Umbilical cord (tissue), 2 donors: Measurements from ENCODE around the gene BTBD18. TPM values are rescaled to one million over a fixed set of nuclear protein-coding genes. Genes with fewer than 3 reads are reported as not detected.
A peak's percentile ranks its signal among the peaks of the same experiment; 100 is the strongest.

Experiments
- DNase-seq: peaks from one replicate; pipeline ENCODE4 v3.0.0-alpha.2; 2015; ENCODE audit warnings: low spot score
- total RNA-seq: library from RNA; depleted of rRNA; stranded (reverse); fragments of >200 nt; gene quantifications from one replicate; pipeline ENCODE4 v1.2.3, GENCODE V29; 2014; ENCODE audit warnings: low replicate concordance; ENCODE audit not compliant: insufficient read depth

Gene BTBD18
- total RNA-seq, 1 donor from 2014 or later, result 3.1 TPM

- DNase-seq, result peak; percentile 29
Observed at GRCh38 chr11:57776031-57776521, 24.5 kb upstream of the BTBD18 start.

DNA sequence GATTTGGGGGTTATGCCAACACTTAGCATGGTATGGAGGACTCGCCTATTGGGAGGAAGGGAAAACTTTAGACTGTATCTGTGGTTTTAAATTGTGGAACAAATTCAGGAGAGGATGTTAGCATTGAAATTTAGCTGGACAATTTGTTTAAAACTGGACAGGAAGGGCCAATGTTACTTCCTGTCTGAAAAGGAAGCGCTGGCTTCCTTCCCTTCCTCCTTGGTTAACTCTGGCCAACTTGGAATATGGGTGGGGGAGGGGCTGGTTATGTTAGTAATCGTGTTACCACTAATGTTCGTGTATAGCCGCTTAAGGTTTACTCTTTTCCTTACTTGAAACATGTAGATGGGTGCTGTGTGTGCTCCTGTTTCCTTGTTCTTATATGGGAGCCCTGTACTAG, 23.9 kb upstream of the BTBD18 start:
- DNase-seq, result peak; percentile 27

GRCh38 chr11:57773026-57773598, 21.5 kb upstream of the BTBD18 start:
- no peak for DNase-seq

DNA sequence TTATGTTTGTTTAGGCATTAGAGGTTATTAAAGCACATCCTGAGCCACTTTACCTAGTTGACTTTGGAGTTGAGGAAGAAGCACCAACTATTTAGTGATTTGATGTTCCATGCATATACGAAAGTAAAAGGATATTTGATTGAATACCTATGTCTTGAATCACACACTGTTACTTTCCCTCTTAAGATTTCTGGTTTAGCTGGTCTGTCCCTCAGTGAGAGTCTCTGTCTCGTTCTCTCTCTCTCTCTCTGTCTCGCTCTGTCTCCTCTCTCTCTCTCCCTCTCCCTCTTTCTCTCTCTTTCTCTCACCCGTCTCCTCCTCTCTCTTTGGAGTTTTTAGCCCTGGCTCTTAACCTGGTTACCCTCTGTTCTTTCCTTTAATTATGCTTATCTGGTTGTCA, 20.9 kb upstream of the BTBD18 start:
- DNase-seq, result no peak

DNA sequence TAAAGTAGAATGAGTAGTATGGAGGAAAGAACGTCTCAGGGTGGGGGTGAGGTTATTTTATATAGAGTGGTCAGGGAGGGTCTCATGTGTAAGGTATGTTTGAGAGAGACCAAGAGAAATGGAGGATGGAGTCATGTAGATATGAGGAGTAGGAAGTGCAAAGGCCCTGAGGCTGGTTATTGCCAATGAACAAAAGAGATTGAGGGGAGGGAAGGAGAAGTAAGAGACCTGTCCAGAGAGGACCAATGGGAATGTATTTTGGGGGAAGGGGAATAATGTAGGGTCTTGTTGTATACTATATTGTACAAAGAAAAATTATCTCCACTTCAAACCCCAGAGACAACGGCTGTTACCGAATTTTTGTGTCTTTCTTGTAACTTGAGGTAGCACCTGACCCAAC, 19.7 kb upstream of the BTBD18 start:
- DNase-seq, result no peak

GRCh38 chr11:57770793-57771192, 19.2 kb upstream of the BTBD18 start:
- DNase-seq, result no peak

DNA sequence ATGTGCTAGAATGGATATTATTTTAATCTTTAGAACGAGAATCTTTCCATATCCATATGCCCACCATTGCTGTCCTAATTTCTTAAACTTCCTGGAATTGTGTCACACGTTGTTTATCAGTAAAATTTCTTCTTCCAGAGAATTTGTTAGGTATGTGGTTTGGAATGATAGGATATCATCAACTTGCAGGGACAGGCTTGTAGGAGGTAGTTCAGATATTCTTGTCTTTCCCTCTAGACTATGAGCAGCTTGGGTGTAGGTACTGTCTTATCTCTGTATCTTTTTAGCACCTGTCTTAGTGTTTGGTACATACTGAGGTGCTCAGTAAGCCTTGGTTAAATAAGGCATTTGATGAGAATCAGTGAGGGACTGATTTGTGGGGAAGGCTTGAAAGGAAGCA, 13.4 kb upstream of the BTBD18 start:
- DNase-seq, result no peak

DNA sequence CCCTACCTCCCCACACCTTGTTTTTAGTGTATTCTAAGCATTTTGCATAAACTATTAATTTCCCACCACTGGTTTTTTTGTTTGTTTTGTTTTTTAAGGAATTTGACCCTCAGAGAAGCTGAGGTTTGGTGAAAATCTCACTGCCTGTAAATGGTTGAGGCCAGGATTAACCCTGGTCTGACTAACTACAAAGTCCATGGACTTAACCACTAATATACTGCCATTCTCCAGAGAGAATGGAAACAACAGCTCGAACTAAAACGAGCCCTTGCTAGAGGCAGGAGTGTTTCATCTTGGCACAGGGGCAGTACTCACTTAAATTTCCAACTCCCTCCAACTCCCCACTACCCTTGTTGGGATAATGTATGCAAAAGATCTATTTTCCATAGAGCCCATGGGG, 12.9 kb upstream of the BTBD18 start:
- no peak for DNase-seq

DNA sequence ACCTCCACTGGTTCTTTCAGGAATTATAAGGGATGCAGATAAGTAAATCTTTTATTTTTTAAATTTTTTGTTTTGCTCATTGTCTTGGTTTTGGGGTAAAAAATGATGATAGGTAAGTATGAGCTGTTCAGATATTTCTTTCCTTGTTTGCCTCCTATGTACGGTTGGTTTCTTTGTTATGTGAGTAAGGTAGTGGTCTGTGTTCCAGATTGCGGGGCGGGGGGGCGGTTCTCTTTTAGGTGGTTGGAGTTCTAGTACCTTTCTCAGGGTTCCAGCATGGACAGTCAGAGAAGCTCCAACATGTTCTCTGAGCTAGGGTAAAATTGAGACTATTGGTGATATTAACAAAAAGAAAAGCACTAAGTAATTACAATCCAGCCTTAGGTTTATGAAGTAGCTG, 12.4 kb upstream of the BTBD18 start:
- DNase-seq, result no peak

GRCh38 chr11:57763568-57763967, 11.9 kb upstream of the BTBD18 start:
- DNase-seq, result peak; percentile 70

DNA sequence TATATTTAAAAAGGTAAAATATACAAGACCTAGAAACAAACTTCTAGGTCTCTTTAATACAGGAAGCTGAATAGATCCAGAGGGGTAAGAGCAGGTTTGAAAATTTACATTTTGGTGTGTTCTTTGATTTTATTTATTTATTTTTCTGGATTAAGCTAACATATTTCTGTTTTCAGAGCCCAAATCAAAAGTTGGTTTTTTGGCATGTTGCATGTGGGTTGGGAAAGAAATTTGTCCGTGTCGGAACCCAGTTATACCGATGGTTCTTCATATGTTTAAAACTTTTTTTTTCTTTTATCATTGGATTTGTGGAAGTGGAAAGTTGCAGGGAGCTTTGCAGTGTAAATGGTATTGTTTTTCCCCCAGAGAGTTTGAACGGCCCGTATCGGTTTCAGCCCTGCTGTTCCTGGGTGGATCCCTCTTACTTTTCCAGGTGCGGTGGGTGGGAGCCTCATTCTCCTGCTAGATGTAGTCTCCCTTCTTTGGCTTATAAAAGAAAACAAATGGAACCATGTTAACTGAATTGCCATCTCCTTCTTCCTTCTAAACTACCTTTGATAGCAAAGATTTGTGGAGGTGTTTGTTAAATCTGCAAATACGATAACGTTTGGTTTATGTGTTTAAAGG, 10.7 kb upstream of the BTBD18 start:
- DNase-seq, result peak; percentile 27

DNA sequence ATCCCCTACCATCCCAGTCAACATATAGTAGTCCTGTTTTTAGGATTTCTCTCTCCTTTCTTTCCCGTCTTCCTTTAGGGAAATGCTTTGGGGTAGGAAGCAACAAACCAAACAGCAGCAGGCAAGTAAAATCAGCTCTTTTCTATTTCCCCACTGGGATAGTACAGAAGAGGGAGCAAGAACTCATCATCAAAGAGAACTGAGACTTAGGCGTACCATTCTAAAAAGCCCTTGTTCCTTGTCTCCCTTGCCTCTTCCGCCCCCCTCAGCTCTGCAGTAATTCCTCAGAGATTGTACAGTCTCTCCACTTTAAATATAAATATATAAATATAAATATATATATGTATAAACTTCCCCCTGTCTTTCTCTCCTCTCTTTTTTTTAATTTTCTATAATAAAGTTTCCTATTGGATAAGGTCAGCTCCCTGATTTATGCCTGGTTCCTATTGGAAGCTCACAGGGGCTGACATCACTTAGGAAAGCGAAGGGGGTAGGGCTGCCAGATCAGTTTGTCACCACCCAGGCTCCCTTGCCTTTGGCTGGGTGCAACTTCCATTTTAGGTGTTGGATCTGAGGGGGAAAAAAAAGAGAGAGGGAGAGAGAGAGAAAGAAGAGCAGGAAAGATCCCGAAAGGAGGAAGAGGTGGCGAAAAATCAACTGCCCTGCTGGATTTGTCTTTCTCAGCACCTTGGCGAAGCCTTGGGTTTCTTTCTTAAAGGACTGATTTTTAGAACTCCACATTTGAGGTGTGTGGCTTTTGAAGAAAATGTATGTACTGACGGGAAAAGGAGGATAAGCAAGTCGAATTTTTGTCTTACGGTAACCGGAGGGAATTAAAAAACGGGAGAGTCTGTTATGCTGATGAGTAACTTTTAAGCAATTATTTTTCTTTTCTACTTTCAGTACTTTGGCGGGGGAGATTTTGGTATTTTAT, 9.9 kb upstream of the BTBD18 start, which contains the start of gene CTNND1:
CTNND1 (plus strand) TSS at position 502 of the 934 bp plus-strand sequence. CDS start 29,677 bp downstream, outside the sequence.
- DNase-seq, result peak; percentile 99

- DNase-seq, result no peak
Observed at GRCh38 chr11:57758174-57758573, 6.6 kb upstream of the BTBD18 start.

DNA sequence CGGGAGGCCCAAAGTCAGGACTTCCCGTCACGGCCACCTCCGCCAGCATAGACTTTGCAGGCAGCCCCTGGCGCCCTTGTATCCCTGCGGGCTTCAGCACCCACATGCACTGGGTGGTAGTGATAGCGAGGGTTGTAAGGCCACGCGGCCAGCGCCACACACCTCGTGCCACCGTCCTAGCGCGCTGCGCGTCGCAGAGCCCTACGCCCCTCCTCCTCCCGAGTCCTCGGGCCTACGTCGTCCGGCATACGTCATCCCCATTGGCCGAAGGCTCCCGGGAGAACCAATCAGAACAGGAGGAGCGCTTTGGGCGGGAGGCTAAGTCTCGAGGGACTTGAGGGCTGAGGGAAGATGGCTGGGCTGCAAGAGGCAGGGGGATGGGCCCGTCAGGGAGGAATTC, 1.3 kb upstream of the BTBD18 start:
- DNase-seq, result no peak

DNA sequence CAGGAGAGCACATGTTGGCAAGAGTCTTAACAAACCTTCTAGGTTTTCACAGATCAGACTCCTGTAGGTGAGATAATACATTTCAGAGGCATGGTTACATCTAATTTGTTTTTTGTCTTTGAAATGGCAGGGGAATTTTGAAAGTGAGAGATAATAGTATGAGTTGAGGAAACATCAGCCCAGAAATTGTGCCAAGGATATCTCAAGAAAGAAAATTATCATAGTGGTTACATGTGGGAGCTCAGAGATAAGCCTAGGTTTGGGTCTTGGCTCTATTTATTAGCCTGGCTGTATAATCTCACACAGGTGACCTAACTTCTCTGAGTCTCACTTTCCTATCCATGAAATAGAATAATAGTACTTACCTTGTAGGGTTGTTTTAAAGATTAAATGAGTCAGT, 443 bp downstream of the BTBD18 start:
- no peak for DNase-seq

GRCh38 chr11:57746920-57747319, 4.7 kb downstream of the BTBD18 start:
- DNase-seq, result no peak

DNA sequence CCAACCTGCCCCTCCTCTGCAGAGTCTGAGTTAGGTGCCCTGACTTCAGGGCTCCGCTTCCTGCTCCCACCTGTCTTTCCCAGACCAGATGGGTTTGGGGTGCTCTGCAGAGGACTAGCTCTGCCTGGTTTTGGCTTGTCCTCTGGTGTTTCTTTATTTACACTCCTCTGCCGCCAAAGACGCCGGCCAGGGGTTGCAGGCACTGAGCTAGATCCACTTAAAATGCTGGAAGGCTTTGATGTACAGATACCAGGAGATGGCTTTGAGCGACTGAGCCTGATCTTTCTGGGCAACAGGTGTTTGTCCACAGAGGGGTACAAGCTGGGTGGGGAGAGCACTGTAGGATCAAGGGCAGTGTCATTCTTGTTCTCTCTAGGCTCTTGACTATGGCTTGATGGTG, 6.4 kb downstream of the BTBD18 start:
- no peak for DNase-seq

- no peak for DNase-seq
Observed at GRCh38 chr11:57744357-57744756, 7.3 kb downstream of the BTBD18 start.

DNA sequence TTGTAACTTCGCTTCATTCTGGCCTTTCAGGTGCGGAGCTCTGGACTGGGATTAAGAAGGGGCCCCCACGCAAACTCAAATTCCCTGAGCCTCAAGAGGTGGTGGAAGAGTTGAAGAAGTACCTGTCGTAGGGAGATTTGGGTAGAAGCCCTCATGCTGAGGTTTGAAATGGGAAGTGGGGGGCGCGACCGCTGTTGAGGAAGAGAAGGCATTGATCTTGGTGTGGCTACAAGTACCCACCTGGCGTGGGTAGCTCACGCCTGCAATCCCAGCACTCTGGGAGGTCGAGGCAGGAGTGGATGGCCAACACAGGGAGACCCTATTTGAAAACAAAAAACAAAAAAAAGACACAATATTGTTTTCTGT, 9.5 kb downstream of the BTBD18 start:
- DNase-seq, result no peak

DNA sequence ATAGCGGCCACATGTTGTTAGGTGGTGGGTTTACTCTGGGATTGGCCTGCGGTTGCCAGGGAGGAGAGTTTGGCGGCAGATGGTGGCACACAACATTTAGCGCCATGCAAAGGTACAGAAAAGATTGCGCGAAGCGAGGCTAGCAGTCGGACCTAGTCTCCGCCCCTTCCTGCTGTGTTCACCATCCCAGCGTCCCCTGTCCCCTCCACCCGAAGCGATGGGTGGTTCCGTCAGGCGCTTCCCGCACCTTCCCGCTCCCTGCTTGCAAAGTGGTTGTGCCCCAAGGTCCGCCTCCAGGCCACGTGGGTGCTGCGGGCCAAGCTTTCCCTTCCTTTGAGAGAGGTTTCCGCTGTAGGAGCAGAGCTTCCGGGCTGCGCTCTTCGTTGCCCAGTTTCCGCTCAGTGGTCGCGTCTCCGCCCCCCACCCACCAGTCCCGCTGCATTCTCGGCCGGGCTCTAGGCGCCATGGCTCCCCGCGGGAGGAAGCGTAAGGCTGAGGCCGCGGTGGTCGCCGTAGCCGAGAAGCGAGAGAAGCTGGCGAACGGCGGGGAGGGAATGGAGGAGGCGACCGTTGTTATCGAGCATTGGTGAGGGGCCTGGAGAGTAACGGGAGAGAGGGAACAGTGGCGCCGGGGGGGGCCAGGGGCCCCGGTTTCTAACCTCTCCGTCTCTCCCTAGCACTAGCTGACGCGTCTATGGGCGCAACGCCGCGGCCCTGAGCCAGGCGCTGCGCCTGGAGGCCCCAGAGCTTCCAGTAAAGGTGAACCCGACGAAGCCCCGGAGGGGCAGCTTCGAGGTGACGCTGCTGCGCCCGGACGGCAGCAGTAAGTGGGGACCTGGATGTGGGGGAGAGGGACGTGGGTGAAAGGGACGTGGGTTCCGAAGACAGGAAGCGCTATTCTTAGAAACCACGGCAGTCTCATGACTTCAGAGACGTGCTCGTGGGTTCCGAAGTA, 10.2 kb downstream of the BTBD18 start, which contains the start of gene SELENOH:
SELENOH (plus strand) TSS at position 360 of the 955 bp plus-strand sequence; CDS start at position 465, 105 bp downstream.
- peak; percentile 99 for DNase-seq
